SU-DHL-6 (cell line): ENCODE data around the gene ANKS1B.

Experiments
- H2AFZ ChIP-seq: fragments of 200-600 bp; sonication (generic); 2 replicates; pipeline ENCODE4 v1.6.1; 2014; ENCODE audit warnings: low read depth, mild to moderate bottlenecking, moderate library complexity, mixed read lengths, antibody characterized with exemption, low read length; ENCODE audit not compliant: severe bottlenecking
- H3F3A ChIP-seq: fragments of 200-600 bp; shearing (Covaris generic); 2 replicates; pipeline ENCODE4 v1.6.0; 2016; ENCODE audit warnings: antibody characterized with exemption, mild to moderate bottlenecking; ENCODE audit not compliant: insufficient read depth
- H3K27ac ChIP-seq: fragments of 200-600 bp; sonication (generic); 2 replicates; pipeline ENCODE4 v1.5.1; 2016; ENCODE audit warnings: low read depth, mild to moderate bottlenecking, low read length, moderate library complexity, mixed read lengths
- H3K27me3 ChIP-seq: fragments of 200-600 bp; sonication (generic), shearing (Covaris generic); 2 replicates; pipeline ENCODE4 v1.6.0; 2014; ENCODE audit warnings: mild to moderate bottlenecking, low read length
- H3K36me3 ChIP-seq: fragments of 200-600 bp; sonication (generic); 2 replicates; pipeline ENCODE4 v1.6.1; 2014; ENCODE audit warnings: mild to moderate bottlenecking, low read length, mixed read lengths
- H3K4me2 ChIP-seq: fragments of 300-600, 200-600 bp; shearing (Covaris generic), sonication (generic); 2 replicates; pipeline ENCODE4 v1.6.0; 2014; ENCODE audit warnings: low read length, low read depth, mild to moderate bottlenecking; ENCODE audit not compliant: poor library complexity, severe bottlenecking
- H3K4me3 ChIP-seq: fragments of 200-600 bp; sonication (generic); 2 replicates; pipeline ENCODE4 v1.5.1; 2014; ENCODE audit warnings: antibody characterized with exemption, low read length, mild to moderate bottlenecking, mixed read lengths; ENCODE audit not compliant: insufficient read depth, poor library complexity, severe bottlenecking
- H3K79me2 ChIP-seq: fragments of 200-600 bp; sonication (generic); 2 replicates; pipeline ENCODE4 v1.6.1; 2014; ENCODE audit warnings: mild to moderate bottlenecking, low read length, moderate library complexity; ENCODE audit not compliant: insufficient read depth
- H3K9ac ChIP-seq: fragments of 200-600 bp; sonication (generic); 2 replicates; pipeline ENCODE4 v1.7.0; 2014; ENCODE audit warnings: mild to moderate bottlenecking, low read length
- H3K9me2 ChIP-seq: fragments of 200-600 bp; sonication (generic); replicated peaks from 2 replicates; pipeline ENCODE4 v1.6.1; 2014; ENCODE audit warnings: low read length; ENCODE audit not compliant: insufficient read depth
- H3K9me3 ChIP-seq: fragments of 200-600 bp; sonication (generic); 2 replicates; pipeline ENCODE4 v1.6.1; 2014; ENCODE audit warnings: low read length, mixed read lengths; ENCODE audit not compliant: insufficient read depth
- H4K20me1 ChIP-seq: fragments of 200-600 bp; sonication (generic); 2 replicates; pipeline ENCODE4 v1.6.1; 2014; ENCODE audit warnings: low read depth, mild to moderate bottlenecking, antibody characterized with exemption, low read length, moderate library complexity, mixed read lengths
- CTCF ChIP-seq: fragments of 200-600 bp; sonication (generic); IDR thresholded peaks from one replicate; pipeline ENCODE4 v1.5.1; 2017; ENCODE audit warnings: antibody characterized with exemption, mild to moderate bottlenecking, low read length, moderate library complexity; ENCODE audit not compliant: insufficient read depth, poor library complexity, severe bottlenecking
- EZH2phosphoT487 ChIP-seq: fragments of 200-600 bp; sonication (generic), shearing (Covaris generic); conservative IDR thresholded peaks from 2 replicates; pipeline ENCODE4 v1.6.1; 2018; ENCODE audit warnings: mild to moderate bottlenecking, antibody characterized with exemption, low read length, moderate library complexity, mixed read lengths

ANKS1B gene

GRCh38 chr12:99352269-99352668 lies 632.5 kb downstream of the ANKS1B start:
- no peak overlapping the region for H3K4me2 ChIP-seq
- no peaks in the 10 kb centered on the region for H3K9me3 ChIP-seq
- no peak overlapping the region for H2AFZ ChIP-seq
- H3K9ac ChIP-seq = no peak overlapping the region
- no peaks in the 10 kb centered on the region for H4K20me1 ChIP-seq
- H3F3A ChIP-seq = no peaks in the 10 kb centered on the region
- no peak overlapping the region for H3K4me3 ChIP-seq
- peaks cover 3% of the 10 kb centered on the region; the same call in 1 of the 2 replicates for H3K27me3 ChIP-seq
- H3K27ac ChIP-seq = no peak overlapping the region
- no peaks in the 10 kb centered on the region for H3K9me2 ChIP-seq
- TF ChIP-seq EZH2phosphoT487 (no peak), CTCF (no peak)
- no peaks in the 10 kb centered on the region for H3K79me2 ChIP-seq
- no peaks in the 10 kb centered on the region for H3K36me3 ChIP-seq

GRCh38 chr12:99343960-99344359 lies 640.8 kb downstream of the ANKS1B start:
- Histone ChIP-seq H3K27me3 (no peaks in the 10 kb centered on the region), H3K27ac (no peak overlapping the region), H3K36me3 (no peaks in the 10 kb centered on the region), H3K4me2 (no peak overlapping the region), H3K4me3 (no peak overlapping the region), H4K20me1 (no peaks in the 10 kb centered on the region), H3K9me2 (no peaks in the 10 kb centered on the region), H3K79me2 (no peaks in the 10 kb centered on the region), H3K9ac (no peak overlapping the region), H2AFZ (no peak overlapping the region), H3F3A (no peaks in the 10 kb centered on the region), H3K9me3 (no peaks in the 10 kb centered on the region)
- TF ChIP-seq CTCF = no peak
- TF ChIP-seq EZH2phosphoT487 = no peak

GRCh38 chr12:99339663-99340062 lies 645.1 kb downstream of the ANKS1B start:
- Histone ChIP-seq H3K4me2 (no peak overlapping the region), H3F3A (no peaks in the 10 kb centered on the region), H3K9me3 (no peaks in the 10 kb centered on the region), H3K9ac (no peak overlapping the region), H3K4me3 (no peak overlapping the region), H3K9me2 (no peaks in the 10 kb centered on the region), H4K20me1 (no peaks in the 10 kb centered on the region), H3K36me3 (no peaks in the 10 kb centered on the region), H3K27me3 (no peaks in the 10 kb centered on the region), H2AFZ (no peak overlapping the region), H3K79me2 (no peaks in the 10 kb centered on the region), H3K27ac (no peak overlapping the region)
- no peak for TF ChIP-seq EZH2phosphoT487
- TF ChIP-seq CTCF = no peak
